ENCODE results near the gene KIF5C.

DNA sequence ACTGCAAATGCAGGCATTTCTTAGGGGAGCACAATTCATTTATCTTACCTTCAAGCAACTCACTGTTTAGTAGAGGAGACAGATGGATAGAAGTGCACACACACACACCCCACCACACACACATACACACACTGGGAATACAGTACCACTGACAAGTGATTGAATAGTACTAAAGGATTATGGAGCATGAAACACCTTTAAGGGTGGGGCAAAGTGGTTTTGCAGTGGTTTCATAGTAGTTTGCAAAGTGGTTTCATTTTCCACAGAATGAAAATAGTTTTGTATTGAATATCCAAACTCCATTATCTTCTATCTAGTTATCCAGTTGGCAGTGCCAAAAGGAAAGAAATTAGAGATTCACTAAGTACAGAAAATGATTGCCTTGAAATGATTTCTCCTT, 18.9 kb downstream of the KIF5C start:
- TF ChIP-seq, protein P1, sequence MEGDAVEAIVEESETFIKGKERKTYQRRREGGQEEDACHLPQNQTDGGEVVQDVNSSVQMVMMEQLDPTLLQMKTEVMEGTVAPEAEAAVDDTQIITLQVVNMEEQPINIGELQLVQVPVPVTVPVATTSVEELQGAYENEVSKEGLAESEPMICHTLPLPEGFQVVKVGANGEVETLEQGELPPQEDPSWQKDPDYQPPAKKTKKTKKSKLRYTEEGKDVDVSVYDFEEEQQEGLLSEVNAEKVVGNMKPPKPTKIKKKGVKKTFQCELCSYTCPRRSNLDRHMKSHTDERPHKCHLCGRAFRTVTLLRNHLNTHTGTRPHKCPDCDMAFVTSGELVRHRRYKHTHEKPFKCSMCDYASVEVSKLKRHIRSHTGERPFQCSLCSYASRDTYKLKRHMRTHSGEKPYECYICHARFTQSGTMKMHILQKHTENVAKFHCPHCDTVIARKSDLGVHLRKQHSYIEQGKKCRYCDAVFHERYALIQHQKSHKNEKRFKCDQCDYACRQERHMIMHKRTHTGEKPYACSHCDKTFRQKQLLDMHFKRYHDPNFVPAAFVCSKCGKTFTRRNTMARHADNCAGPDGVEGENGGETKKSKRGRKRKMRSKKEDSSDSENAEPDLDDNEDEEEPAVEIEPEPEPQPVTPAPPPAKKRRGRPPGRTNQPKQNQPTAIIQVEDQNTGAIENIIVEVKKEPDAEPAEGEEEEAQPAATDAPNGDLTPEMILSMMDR (conservative IDR thresholded peaks at IDR 0.05; ENCODE audit: low read depth in 2 of 2): no peak
- TF ChIP-seq POLR2AphosphoS5 (IDR thresholded peaks at IDR 0.05; ENCODE audit: low read depth): no peak
- TF ChIP-seq EZH2 (IDR thresholded peaks at IDR 0.05; ENCODE audit: low read depth, unreplicated experiment): no peak
- TF ChIP-seq CREB1 (CRISPR knock-in tag; IDR thresholded peaks at IDR 0.05; ENCODE audit: low read depth): no peak
- TF ChIP-seq, protein P2, sequence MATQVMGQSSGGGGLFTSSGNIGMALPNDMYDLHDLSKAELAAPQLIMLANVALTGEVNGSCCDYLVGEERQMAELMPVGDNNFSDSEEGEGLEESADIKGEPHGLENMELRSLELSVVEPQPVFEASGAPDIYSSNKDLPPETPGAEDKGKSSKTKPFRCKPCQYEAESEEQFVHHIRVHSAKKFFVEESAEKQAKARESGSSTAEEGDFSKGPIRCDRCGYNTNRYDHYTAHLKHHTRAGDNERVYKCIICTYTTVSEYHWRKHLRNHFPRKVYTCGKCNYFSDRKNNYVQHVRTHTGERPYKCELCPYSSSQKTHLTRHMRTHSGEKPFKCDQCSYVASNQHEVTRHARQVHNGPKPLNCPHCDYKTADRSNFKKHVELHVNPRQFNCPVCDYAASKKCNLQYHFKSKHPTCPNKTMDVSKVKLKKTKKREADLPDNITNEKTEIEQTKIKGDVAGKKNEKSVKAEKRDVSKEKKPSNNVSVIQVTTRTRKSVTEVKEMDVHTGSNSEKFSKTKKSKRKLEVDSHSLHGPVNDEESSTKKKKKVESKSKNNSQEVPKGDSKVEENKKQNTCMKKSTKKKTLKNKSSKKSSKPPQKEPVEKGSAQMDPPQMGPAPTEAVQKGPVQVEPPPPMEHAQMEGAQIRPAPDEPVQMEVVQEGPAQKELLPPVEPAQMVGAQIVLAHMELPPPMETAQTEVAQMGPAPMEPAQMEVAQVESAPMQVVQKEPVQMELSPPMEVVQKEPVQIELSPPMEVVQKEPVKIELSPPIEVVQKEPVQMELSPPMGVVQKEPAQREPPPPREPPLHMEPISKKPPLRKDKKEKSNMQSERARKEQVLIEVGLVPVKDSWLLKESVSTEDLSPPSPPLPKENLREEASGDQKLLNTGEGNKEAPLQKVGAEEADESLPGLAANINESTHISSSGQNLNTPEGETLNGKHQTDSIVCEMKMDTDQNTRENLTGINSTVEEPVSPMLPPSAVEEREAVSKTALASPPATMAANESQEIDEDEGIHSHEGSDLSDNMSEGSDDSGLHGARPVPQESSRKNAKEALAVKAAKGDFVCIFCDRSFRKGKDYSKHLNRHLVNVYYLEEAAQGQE (IDR thresholded peaks at IDR 0.05; ENCODE audit: unreplicated experiment): no peak
- TF ChIP-seq, protein P3, sequence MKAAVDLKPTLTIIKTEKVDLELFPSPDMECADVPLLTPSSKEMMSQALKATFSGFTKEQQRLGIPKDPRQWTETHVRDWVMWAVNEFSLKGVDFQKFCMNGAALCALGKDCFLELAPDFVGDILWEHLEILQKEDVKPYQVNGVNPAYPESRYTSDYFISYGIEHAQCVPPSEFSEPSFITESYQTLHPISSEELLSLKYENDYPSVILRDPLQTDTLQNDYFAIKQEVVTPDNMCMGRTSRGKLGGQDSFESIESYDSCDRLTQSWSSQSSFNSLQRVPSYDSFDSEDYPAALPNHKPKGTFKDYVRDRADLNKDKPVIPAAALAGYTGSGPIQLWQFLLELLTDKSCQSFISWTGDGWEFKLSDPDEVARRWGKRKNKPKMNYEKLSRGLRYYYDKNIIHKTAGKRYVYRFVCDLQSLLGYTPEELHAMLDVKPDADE (IDR thresholded peaks at IDR 0.05): no peak
- TF ChIP-seq JUNB (IDR thresholded peaks at IDR 0.05; ENCODE audit: unreplicated experiment): no peak
- TF ChIP-seq EZH2phosphoT487 (IDR thresholded peaks at IDR 0.05; ENCODE audit: unreplicated experiment): no peak
- TF ChIP-seq ZNF331 (CRISPR knock-in tag; IDR thresholded peaks at IDR 0.05; ENCODE audit: low read depth): no peak

All from GM23338 (cell line).